NCI-H510A (cell line): Measurements from ENCODE around the gene BCLAF1.

Source experiments
- DNase-seq: peaks from one replicate; lab custom pipeline; 2025; lab: John Stamatoyannopoulos, UW

BCLAF1 gene, protein sequence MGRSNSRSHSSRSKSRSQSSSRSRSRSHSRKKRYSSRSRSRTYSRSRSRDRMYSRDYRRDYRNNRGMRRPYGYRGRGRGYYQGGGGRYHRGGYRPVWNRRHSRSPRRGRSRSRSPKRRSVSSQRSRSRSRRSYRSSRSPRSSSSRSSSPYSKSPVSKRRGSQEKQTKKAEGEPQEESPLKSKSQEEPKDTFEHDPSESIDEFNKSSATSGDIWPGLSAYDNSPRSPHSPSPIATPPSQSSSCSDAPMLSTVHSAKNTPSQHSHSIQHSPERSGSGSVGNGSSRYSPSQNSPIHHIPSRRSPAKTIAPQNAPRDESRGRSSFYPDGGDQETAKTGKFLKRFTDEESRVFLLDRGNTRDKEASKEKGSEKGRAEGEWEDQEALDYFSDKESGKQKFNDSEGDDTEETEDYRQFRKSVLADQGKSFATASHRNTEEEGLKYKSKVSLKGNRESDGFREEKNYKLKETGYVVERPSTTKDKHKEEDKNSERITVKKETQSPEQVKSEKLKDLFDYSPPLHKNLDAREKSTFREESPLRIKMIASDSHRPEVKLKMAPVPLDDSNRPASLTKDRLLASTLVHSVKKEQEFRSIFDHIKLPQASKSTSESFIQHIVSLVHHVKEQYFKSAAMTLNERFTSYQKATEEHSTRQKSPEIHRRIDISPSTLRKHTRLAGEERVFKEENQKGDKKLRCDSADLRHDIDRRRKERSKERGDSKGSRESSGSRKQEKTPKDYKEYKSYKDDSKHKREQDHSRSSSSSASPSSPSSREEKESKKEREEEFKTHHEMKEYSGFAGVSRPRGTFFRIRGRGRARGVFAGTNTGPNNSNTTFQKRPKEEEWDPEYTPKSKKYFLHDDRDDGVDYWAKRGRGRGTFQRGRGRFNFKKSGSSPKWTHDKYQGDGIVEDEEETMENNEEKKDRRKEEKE

DNA sequence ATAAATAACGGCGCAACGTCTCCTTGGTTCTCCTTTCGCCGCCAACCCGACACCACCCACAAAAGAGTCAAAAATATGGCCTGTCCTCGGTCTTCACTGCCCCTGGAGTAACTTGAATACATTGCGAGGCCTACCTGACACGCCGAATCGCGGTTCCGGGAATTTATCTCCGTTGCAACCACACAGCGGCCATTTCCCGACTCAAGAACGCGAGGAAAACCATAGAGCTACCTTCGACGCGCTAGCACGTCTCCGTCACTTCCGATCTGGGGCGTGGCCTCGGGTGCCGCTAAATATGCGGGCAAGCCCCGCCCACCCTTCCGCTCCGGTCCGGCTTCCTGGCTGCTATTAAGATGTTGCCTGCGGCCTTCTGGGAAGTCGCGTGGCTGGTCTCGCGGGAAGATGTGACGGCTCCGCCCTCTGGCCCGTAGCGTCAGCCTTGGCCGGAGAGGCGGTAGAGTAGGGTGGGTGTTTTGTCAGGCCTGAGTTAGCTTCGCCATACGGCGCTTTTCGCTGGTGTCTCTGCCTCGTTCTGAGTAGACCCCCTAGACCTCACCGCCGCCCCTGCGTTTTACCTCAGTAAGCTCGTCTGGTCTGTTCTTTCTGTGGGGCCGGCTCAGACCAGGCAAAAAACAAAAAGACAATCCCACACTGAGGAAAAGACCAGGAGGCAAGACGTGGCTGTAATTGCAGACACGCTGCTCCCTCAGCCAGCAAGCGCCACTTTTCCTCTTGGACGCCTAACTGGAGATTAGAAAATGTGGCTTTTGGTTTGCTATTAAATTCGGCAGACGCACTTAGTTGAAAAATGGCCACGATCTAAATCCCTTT, at the start of gene BCLAF1:
Gene BCLAF1 (minus strand): TSS at position 268 of the 831 bp plus-strand sequence. CDS start 9,980 bp downstream, outside the sequence.
- DNase-seq, result peak; percentile 89

DNA sequence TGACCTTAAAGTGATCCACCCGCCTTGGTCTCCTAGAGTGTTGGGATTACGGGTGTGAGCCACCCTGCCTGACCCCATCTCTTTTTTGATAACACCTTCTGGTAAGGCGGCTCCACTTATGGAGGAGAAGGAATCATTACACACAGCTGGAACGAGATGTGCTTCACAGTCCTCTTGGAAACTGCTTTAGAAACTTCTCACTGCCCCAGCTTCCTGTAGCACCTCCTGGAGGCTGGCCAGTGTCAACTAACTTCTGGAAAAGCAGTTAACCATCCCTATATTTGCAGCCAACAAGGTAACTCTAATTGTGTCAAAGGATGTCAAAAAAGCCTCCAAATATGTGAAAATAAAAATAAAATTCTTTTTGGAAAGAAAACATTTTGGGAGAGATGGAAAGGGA, 48.8 kb upstream of the BCLAF1 start:
- no peak for DNase-seq

DNA sequence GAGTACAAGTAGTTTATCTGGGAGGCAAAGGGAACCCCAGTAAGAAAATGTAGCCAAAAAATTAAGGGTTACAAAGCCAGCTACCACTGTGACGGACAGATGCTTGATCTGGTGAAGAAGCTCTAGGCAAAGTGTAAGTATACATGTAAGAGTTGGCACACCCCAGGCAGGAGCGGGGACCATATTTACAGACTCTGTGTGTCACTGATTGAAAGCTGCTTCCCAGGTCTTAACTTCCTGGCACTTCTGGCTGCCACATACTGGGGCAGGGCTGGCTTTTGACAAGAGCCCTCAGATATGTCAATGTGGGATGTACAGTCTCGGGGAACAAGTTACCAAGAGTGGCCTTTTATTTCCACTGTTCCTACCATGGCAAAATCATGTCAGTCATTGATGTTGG, 48.0 kb upstream of the BCLAF1 start:
- DNase-seq, result no peak

DNA sequence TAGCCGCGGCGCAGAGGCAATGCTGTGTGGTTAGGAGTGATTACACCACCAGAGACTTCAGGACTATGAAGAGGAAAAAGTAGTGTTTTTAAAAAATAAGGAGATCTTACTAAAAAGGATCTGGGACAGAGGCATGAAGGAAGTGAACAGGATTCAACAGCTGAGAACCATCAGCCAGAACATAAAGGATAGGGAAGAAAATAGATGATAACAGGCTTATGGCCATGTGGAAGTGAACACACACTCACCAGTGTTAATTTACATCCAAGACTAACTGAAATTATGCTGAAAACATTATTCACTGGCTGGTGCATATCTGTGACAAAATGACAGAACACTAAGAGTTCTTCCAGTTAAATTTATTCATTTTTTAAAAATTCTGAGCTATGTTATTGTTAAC, 47.5 kb upstream of the BCLAF1 start:
- DNase-seq, result no peak

DNA sequence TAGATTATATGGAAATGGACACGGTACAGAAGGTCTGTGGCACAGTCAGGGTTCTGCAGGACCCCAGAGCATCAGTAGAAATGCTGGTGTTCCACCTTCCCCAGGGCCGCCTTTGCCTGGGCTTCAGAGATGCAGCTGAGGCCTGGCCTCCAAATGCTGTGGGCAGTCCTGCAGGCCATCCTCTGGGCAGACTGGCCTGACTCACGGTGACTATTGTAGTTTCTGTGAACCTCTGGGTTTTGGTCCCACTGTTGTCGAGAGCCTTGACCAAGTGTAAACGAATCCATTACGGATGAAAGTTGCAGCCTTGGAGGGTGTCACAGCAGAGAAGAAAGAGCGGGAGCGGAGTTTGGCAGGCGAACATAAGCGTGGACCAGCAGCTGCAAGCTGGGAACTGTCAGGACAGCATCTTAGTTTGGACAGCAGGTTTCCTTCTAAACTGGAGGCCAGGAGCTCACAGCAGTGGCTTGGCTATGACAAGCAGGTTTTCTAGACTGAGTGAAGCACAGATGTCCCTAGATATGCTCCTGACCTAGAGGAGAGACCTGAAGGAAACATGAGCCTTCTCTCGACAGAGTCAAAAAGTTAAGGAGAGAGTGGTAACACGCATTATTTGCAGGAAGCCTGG, 46.2 kb upstream of the BCLAF1 start:
- no peak for DNase-seq

DNA sequence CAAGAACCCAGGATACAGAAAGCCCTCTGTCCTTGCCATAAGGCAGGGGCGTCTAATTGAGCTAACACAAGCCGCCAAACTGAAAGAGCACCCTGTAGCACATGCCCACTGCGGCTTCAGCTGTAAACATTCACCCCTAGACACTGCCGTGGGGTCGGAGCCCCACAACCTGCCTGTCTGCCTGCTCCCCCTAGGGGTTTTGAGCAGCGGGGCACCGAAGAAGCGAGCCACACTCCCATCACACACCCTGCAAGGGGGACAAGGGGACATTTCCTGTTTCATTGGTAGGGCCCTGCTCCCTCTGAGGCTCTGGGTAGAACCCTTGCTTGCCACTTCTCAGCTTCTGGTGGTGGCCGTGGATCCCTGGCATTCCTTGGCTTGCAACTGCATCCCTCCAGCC, 45.2 kb upstream of the BCLAF1 start:
- no peak for DNase-seq

DNA sequence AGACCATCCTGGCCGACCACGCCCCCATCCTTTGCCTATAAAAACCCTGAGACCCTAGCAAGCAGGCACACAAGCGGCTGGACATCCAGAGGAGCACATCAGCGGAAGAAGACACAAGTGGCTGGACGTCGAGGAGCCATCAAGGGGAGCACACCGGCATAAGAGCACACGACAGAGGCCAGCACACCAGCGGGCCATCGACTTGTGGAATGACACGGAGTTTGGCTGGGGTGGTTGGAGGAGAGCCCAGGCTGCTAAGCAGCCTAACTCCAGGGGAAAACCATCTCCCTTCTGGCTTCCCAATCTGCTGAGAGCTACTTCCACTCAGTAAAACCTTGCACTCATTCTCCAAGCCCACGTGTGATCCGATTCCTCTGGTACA, 44.8 kb upstream of the BCLAF1 start:
- DNase-seq, result no peak

DNA sequence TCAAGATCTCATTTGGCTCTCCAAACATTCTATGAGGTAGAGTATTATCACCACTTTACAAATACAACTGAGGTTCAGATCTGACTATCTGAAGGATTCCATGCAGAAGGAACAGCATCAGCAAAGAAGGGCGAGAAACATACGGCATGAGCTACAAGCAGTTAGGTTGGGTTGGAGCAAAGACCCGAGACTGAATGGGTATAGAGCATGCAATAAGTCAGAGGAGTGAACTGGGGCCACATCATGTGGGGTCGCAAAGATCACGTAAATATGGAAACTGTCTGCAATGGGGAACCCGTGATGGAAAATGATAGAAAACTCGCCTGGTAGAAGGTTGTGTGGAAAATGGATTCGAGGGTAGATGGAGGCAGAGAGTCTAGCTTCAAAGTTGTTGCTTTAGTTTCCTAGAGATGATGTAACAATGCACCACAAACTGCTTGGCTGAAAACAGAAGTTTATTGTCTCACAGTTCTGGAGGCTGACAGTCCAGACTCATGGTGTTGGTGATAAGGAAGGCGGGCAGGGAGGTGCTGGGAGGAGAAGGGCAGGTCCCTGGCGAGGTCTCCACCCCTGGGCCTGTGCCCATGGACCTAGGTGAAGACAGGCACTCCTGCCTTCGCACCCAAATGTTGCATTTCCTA, 44.3 kb upstream of the BCLAF1 start:
- no peak for DNase-seq

DNA sequence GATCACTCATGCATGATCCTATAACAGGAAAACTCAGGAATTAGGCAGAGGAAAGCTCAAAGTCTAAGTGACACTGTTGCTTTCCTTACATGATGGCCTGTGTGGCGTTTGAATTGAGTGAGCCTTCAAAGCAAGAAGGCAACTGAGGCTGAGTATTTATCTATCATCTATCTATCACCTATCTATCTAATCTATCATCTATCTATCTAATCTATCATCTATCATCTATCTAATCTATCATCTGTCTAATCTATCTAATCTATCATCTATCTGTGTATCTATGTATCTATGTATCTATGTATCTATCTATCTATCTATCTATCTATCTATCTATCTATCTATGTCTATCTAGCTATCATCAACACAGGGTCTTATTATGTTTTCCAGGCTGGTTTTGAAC, 41.8 kb upstream of the BCLAF1 start:
- DNase-seq, result no peak

DNA sequence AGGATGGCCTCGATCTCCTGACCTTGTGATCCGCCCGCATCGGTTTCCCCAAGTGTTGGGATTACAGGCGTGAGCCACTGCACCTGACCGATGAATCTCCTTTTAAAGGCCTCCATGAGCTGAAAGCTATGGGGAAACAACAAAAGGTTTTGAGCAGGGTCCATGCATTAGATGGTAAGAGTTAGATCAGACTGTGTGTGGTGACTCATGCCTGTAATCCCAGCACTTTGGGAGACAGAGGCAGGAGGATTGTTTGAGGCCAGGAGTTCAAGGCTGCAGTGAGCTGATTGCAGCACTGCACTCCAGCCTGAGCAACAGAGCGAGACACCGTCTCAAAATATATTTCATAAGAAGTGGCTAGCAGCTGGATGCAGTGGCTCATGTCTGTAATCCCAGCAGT, 41.0 kb upstream of the BCLAF1 start:
- no peak for DNase-seq

DNA sequence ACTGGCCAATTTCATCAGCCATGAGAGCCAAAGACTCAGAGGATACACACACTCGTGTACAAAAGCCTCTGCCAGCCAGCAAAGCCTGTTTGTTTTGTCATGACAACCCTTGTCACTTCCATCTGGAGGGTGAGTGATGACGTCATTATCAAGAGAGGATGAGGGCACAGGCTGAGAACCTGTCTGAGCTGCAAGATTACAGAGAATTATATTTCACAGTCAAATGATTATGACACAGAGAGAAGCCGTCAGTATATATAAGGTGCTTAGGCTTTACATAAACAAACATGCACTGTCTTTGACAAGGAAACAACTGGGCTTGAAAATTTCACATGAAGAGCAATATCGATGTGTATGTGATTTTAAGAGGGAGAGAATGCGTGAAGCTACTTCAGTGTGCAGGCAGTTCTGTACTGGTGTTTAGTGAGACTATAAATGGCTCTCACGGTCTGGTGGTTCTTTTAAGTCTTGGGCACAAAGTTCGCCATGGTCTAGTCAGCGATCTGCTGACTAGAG, 36.5 kb upstream of the BCLAF1 start:
- DNase-seq, result peak; percentile 40

DNA sequence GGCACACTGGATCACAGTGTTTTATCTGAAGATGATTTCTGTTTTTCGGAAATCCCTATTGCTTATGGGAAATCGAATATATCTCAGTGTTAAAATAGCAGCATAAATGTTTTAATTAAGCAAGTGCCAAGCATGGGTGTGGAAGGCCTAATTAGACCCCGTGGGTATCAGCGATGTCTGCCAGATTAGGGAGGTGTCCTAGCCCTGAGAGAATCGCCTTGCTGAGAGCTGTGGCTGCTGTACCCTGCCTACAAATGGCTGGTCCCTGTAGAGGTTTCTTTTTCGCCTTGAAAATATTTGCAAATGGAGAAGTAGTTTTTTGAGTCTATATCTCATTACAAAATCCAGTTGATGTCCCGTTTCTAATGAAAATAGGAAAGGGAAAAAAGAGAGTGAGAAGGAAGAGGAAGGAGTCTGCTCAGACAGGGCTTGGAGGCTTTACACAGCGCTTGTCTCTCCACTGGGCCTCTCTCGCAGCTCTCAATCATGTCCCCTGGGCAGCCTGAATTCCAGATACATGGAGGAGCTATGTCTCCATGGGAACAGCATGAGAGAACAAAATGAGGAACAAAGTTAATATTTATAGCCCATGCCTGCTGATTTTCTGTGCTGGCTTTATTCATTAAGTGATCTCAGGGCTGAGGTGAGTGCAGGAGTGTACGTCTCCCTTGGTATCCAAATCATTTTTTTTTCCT, 35.2 kb upstream of the BCLAF1 start:
- DNase-seq, result no peak

DNA sequence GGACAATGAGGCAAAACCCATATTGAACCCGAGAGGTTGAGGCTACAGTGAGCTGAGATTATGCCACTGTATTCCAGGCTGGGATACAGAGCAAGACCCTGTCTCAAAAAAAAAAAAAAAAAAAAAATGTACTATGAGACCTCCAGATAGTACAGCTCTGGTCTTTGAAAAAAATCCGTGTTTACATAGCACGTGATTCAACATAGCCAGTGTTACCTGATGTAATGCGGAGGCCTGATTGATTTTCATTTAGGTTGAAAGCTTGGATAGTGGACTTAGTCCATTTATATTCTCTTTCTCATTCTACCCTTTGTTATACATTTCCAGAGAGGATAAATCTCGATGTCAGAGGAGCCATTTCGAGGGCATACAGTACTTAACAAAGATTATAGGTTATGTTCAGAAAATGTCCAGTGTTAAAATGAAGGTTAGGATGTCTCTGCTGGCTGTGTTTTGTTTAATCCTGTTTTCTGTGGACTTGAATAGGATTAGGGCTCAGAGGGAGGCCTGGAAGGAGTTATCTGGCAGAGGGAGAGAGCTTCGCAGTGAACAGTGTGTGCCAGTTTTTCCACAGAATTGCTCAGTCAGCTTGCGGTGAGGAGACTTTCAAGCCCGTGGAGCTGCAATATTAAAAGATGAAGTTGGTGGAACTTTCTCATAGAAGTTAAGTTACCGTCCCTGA, 33.9 kb upstream of the BCLAF1 start:
- DNase-seq, result no peak

DNA sequence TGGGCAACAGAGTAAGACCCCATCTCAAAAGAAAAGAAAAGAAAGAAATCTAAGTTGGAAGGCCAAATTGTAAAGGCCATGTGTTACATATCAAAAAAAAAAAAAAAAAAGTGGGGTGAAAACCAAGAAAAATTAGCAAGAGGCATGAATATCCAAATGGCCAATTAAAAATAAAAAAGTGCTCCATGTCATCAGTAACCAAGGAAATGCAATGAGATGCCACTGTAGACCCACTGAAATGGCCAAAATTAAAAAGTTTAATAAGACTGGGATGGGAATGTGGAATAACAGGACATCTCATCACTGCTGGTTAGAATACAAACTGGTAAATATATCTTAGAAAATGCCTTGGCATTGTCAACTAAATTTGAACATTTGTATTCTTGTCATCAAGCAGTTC, 30.1 kb upstream of the BCLAF1 start:
- DNase-seq, result no peak

DNA sequence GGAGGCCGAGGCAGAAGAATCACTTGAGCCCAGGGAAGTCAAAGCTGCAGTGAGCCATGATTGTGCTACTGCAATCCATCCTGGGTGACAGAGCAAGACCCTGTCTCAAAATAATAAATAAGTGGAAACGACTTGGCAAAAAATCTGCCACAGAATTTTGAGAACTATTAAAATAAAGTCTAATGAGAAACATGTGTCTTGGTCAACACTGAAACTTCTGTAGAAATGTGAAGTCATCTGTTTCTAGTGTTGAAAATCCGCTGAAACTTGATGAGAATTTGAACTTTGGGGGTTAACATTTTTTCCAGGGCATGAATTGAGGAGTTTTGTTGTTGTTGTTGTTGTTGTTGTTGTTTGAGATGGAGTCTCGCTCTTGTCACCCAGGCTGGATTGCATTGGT, 29.0 kb upstream of the BCLAF1 start:
- DNase-seq, result no peak

DNA sequence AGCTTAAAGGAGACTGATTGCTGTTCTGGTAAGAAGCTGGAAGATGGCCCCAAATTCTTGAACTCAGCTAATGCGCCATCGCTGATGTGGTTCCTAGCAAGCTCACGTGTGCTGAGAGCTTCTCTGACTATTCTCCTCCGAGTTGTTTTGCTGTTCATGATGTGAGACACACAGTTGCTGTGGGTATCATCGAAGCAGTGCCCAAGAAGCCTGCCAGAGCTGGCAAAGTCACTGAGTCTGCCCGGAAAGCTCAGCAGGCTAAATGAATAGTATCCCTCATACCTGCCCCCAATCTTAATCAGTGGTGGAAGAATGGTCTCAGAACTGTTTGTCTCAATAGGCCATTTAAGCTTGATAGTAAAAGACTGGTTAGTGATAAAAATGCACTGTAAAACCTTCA, 28.3 kb upstream of the BCLAF1 start:
- DNase-seq, result no peak

DNA sequence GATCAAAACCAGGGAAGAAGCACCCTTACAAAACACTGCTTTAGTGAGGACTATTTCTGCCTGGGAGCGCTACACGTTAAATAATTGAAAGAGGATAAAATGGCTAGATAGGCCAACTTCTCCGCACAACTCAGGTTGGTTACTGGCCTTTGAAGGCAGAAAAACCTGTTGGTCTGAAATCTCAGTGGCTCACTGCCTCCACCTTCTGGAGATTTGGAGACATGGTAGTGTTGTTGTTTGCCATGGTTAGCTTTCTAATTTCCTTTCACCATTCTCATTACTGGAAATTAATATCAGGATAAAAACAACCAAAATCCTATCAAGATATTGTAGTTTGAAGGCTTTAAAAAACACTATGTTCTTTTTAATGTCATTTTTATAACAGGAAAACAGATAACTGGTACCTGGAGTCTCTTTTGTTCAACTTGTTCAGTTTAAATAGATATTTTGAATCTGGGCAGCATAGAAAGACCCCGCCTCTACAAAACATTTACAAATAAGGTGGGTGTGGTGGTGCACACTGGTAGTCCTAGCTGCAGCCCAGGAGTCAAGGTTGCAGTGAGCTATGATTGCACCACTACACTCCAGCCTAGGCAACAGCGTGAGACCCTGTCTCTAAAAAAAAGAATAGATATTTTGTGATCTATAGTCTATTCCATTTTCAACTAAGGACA, 27.5 kb upstream of the BCLAF1 start:
- DNase-seq, result peak; percentile 44

DNA sequence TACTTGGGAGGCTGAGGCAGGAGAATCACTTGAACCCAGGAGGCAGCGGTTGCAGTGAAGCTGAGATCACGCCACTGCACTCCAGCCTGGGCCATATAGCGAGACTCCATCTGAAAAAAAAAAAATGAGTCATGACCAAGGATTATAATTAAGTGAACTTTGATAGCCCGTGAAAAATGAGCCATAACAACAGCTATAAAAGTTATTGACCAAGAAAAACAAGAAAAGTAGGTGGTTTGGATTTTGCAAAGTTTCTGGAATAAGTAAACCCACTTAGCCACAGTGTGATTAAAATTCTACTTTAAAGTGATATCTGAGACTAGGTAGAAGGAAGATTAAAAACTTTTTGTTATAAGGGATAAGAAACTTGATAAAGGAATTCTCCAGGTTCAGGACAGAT, 25.9 kb upstream of the BCLAF1 start:
- DNase-seq, result no peak

DNA sequence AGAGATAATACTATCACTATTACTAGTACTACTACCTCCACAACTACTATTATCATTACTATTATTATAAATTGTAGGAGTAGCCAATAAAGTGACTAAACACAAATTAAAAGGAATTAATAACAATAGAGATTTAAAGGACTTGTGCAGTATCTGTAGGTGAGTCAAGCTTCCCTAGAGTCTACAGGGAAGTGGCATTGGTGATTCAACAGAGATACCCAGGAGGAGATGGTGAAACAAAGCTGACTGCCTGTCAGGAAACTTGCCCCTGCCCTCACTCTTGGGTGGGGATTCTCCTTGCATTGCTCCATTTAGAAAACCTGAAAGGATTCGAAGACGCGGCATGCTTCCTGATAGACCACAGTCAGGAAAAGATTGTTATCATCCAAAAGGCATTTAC, 23.3 kb upstream of the BCLAF1 start:
- no peak for DNase-seq
